ENCODE data around the gene DOCK4. TPM values are rescaled to one million over a fixed set of nuclear protein-coding genes. Genes with fewer than 3 reads are reported as not detected.

Gene DOCK4
- total and polyA plus RNA-seq, 2 of the 8 experiments (the other 6 are each of a cell fraction or from before 2014, with no cell fraction given): 5.1 to 23.6 TPM

- H3K4me2 ChIP-seq (ENCODE audit: insufficient read depth in 1 of 2, low read depth in 2 of 2, low read length in 2 of 2): no peak overlapping the region
- H2AK5ac ChIP-seq (ENCODE audit: low read depth, low read length): no peak overlapping the region
- no peak overlapping the region for H4K5ac ChIP-seq (ENCODE audit: insufficient read length, low read depth, low read length)
- H2BK20ac ChIP-seq (ENCODE audit: low read length): no peak overlapping the region
- no peak overlapping the region for H4K91ac ChIP-seq (replicated peaks; ENCODE audit: insufficient read length, low read length)
- H3K27me3 ChIP-seq (replicated peaks in 1 of 4; ENCODE audit: control insufficient read depth in 3 of 4, extremely low read depth in 1 of 4, insufficient read depth in 3 of 4, low read length in 3 of 4): no peaks in the 10 kb centered on the region
- no peaks in the 10 kb centered on the region for H3K23me2 ChIP-seq (ENCODE audit: low read depth, low read length)
- no peak overlapping the region for H2BK5ac ChIP-seq (ENCODE audit: low read depth, low read length)
- H4K8ac ChIP-seq (ENCODE audit: extremely low read depth, insufficient read depth, low read length): no peak overlapping the region
- DNase-seq (ENCODE audit: low read depth in 1 of 2, low spot score in 2 of 2): no peak
- no peak overlapping the region for H2BK120ac ChIP-seq (replicated peaks; ENCODE audit: low read depth, low read length)
- FAIRE-seq: no peak
- no peak overlapping the region for H2BK15ac ChIP-seq (ENCODE audit: low read length)
- H3K23ac ChIP-seq (ENCODE audit: insufficient read length): no peak overlapping the region
- no peaks in the 10 kb centered on the region for H3K36me3 ChIP-seq (ENCODE audit: control insufficient read depth in 2 of 4, insufficient read depth in 4 of 4, low read length in 3 of 4)
- H2BK12ac ChIP-seq (ENCODE audit: low read depth, low read length): no peak overlapping the region
- no peak overlapping the region for H3K4ac ChIP-seq (replicated peaks; ENCODE audit: insufficient read length, low read depth, low read length)
- H3K79me1 ChIP-seq (ENCODE audit: low read depth, low read length): no peaks in the 10 kb centered on the region
- H3K27ac ChIP-seq (ENCODE audit: low read depth, low read length): no peak overlapping the region
- no peaks in the 10 kb centered on the region for H3K9me3 ChIP-seq (ENCODE audit: insufficient read depth in 2 of 2, low read depth in 1 of 2, low read length in 1 of 2)
- no peak overlapping the region for H3K18ac ChIP-seq (ENCODE audit: extremely low read depth, low read length)
- H3K79me2 ChIP-seq (ENCODE audit: control insufficient read depth in 1 of 2, insufficient read depth in 2 of 2, low read length in 2 of 2): no peaks in the 10 kb centered on the region
- no peak overlapping the region for H3K14ac ChIP-seq (ENCODE audit: insufficient read length)
- H3K4me1 ChIP-seq (replicated peaks in 1 of 4; ENCODE audit: control insufficient read depth in 3 of 4, insufficient read depth in 4 of 4, low read length in 3 of 4): no peaks in the 10 kb centered on the region
- WGBS, 2 experiments (ENCODE audit: extremely low coverage in 1 of 2, insufficient coverage in 1 of 2, insufficient read length in 1 of 2, insufficient replicate concordance in 2 of 2, low coverage in 1 of 2, low lambda C conversion rate in 2 of 2, missing lambda C conversion rate in 1 of 2): 93% methylated on average over 7 of the region's 7 CpGs; no CpG with 5 or more reads in 1 of the 2 experiments
- ChIA-PET POLR2A (ENCODE audit: partially characterized antibody) (no interaction called here), CTCF (ENCODE audit: partially characterized antibody) (interaction anchor here (0.9 kb wide), 1 partner anchor 40 kb away, joined by 3 read pairs; no protein-coding TSS in a partner anchor)
- no peak overlapping the region for H3K56ac ChIP-seq (replicated peaks; ENCODE audit: insufficient read length, low read depth, low read length)
- H4K20me1 ChIP-seq (replicated peaks in 1 of 2; ENCODE audit: control insufficient read depth in 1 of 2, insufficient read depth in 2 of 2, low read length in 2 of 2): no peaks in the 10 kb centered on the region
- H3K4me3 ChIP-seq (ENCODE audit: extremely low read depth in 1 of 4, insufficient read depth in 2 of 4, low read depth in 3 of 4, low read length in 4 of 4): no peak overlapping the region
- H3K9ac ChIP-seq (replicated peaks in 1 of 4; ENCODE audit: extremely low read depth in 1 of 4, low read depth in 3 of 4, low read length in 3 of 4): no peak overlapping the region
- no peak overlapping the region for H2AFZ ChIP-seq (ENCODE audit: low read length)
- no peak for TF ChIP-seq CREB1 (IDR thresholded peaks at IDR 0.05)
These were observed 515.7 kb downstream of the DOCK4 start for GRCh38 chr7:111690364-111691111.

Data from H1 (cell line).